Natural killer cell (primary cell): ENCODE results near the gene HS3ST3B1. TPM values are rescaled to one million over a fixed set of nuclear protein-coding genes. Genes with fewer than 3 reads are reported as not detected.

Experiments used
- ATAC-seq, 3 donors: fragments of 150-1000 bp in 2 of 3; fragments of 200-7000 bp in 1 of 3; cut with Tn5 transposase; 1 replicate in 1 of 3; 2 replicates in 2 of 3; pipeline ENCODE4 v1.10.0; 2021; ENCODE audit warnings: mild to moderate bottlenecking in 2 of 3, moderate library complexity in 2 of 3
- DNase-seq, 2 donors: peaks; one replicate each; pipeline versions ENCODE4 v3.0.0 to v3.0.0-alpha.2; 2013 to 2021; ENCODE audit warnings: mixed read lengths in 1 of 2
- H3K27ac ChIP-seq: one replicate; pipeline ENCODE4 v1.5.1; 2013; ENCODE audit warnings: mild to moderate bottlenecking, low read length
- H3K27me3 ChIP-seq: one replicate; pipeline ENCODE4 v1.6.1; 2013; ENCODE audit warnings: low read length; ENCODE audit not compliant: control insufficient read depth, insufficient read depth
- H3K36me3 ChIP-seq: one replicate; pipeline ENCODE4 v1.6.1; 2013; ENCODE audit warnings: low read length; ENCODE audit not compliant: control insufficient read depth, insufficient read depth
- H3K4me1 ChIP-seq: one replicate; pipeline ENCODE4 v1.6.1; 2013; ENCODE audit warnings: low read length; ENCODE audit not compliant: control insufficient read depth, insufficient read depth
- H3K4me3 ChIP-seq: one replicate; pipeline ENCODE4 v1.5.1; 2013; ENCODE audit warnings: low read length
- H3K9me3 ChIP-seq: one replicate; pipeline ENCODE4 v1.6.1; 2013; ENCODE audit warnings: low read length; ENCODE audit not compliant: control insufficient read depth, insufficient read depth
- H3K27ac Mint-ChIP-seq, 2 donors: one replicate each; pipeline ENCODE4 v1.8.0; 2022; ENCODE audit warnings: mild to moderate bottlenecking in 2 of 2, mixed read lengths in 2 of 2, moderate library complexity in 1 of 2
- H3K27me3 Mint-ChIP-seq, 2 donors: one replicate each; pipeline ENCODE4 v1.8.0; 2022; ENCODE audit warnings: low read depth in 2 of 2, mixed read lengths in 2 of 2
- H3K36me3 Mint-ChIP-seq: one replicate; pipeline ENCODE4 v1.8.0; 2022; ENCODE audit warnings: mixed read lengths
- H3K4me1 Mint-ChIP-seq, 2 donors: one replicate each; pipeline ENCODE4 v1.8.0; 2022; ENCODE audit warnings: mixed read lengths in 2 of 2
- H3K4me3 Mint-ChIP-seq: one replicate; pipeline ENCODE4 v1.8.0; 2022; ENCODE audit warnings: mild to moderate bottlenecking, moderate library complexity, mixed read lengths
- H3K9me3 Mint-ChIP-seq, 2 donors: one replicate each; pipeline ENCODE4 v1.8.0; 2022; ENCODE audit warnings: mixed read lengths in 2 of 2
- CTCF ChIP-seq: fragments of 200-600 bp; IDR thresholded peaks from one replicate; pipeline ENCODE4 v1.8.0; 2022; ENCODE audit warnings: antibody characterized with exemption
- WGBS: methylation state at CpG from one replicate; pipeline ENCODE4 v1.1.7; 2013; ENCODE audit warnings: missing lambda C conversion rate; ENCODE audit not compliant: insufficient coverage; 5-methylcytosine and 5-hydroxymethylcytosine counted together
- intact Hi-C: fragments of 100-400 bp; cut with micrococcal nuclease; formaldehyde crosslinking; loops from one replicate; pipeline ENCODE4 v1.14.2; 2022
- total RNA-seq, 4 donors: library from RNA; stranded (reverse); fragments of 120-200 nt in 1 of 4; gene quantifications; one replicate each; pipeline versions ENCODE4 v1.2.3 to v1.2.4, GENCODE V29; 2013 to 2022

Gene HS3ST3B1
- total RNA-seq, 3 donors from 2014 or later (not counting 1 experiment from before 2014, with no cell fraction given), result 14.1 to 18.6 (median 17.1) TPM

DNA sequence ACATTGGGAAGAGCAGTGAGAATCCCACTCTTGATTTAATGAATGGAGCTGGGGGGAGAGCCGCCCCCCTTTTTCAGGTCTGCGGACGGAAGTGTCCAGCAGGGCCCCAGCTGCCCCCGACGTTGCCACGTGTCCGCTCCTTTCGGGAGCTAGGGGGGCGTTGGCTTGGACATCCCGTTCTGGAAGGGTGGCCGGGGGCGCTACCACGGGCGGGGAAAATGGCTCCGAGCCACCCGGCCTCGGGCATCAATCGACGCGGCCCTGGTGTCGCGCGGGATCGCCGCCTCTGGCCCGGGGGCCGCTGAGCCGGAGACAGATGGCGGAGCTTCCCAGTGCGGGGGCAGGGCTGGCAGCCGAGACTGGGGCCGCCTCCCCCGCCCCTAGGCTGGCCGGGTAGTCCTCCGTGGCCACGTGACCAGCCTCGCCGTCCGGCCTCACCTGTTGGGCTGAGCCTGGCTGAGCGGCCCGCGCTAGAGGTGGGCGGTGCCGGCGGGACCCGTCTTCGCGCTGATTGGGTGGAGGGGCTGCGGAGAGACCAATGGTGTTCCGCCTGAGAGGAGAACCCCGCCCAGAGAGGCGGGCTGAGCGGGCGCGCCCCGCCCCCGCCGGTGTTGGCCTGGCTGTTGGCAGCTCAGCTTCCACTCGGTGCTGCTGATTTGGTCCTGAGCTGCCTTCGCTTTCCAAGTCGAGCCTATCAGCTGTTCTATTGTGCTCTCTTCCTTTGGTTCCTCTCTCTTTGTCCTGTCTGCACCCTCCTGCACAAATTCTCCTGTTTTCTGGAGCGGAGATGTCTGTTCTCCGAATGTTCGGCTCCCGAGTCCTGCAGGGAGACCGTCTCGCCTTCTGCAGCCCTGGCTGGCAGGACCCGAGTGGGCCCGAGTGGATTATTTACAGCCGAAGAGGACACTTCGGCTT, 8.3 kb downstream of the HS3ST3B1 start:
- H3K4me1 Mint-ChIP-seq, result peaks cover 62 to 66% of the 10 kb centered on the region in 2 donors
- DNase-seq (peak; percentile 92 to 95), ATAC-seq (peak; percentile 98 to 99 (median 99))
- H3K27me3 Mint-ChIP-seq, result no peaks in the 10 kb centered on the region
- intact Hi-C loops, result loop anchor here (5.0 to 10.0 kb wide), 2 partner anchors 246 to 618 kb away; no protein-coding TSS in a partner anchor
- H3K4me3 ChIP-seq, result peak overlapping the region; percentile 17
- H3K27ac Mint-ChIP-seq, result peak overlapping the region; percentile 69 to 82
- no peaks in the 10 kb centered on the region for H3K9me3 Mint-ChIP-seq
- no peaks in the 10 kb centered on the region for H3K27me3 ChIP-seq
- WGBS, result 16% methylated on average over 71 of the region's 71 CpGs
- no peaks in the 10 kb centered on the region for H3K36me3 Mint-ChIP-seq
- peaks cover 38% of the 10 kb centered on the region for H3K4me1 ChIP-seq
- H3K36me3 ChIP-seq, result no peaks in the 10 kb centered on the region
- H3K9me3 ChIP-seq, result no peaks in the 10 kb centered on the region
- peak overlapping the region; percentile 85 for H3K4me3 Mint-ChIP-seq
- H3K27ac ChIP-seq, result no peak overlapping the region
- TF ChIP-seq CTCF, result no peak

GRCh38 chr17:14310101-14310500, 9.2 kb downstream of the HS3ST3B1 start:
- ATAC-seq (no peak), DNase-seq (no peak)
- H3K27ac Mint-ChIP-seq, result peak overlapping the region in 1 of 2 donors; percentile 27
- no peaks in the 10 kb centered on the region for H3K9me3 ChIP-seq
- no peaks in the 10 kb centered on the region for H3K27me3 ChIP-seq
- H3K9me3 Mint-ChIP-seq, result no peaks in the 10 kb centered on the region
- no peak for TF ChIP-seq CTCF
- intact Hi-C loops, result no loop called here
- H3K27ac ChIP-seq, result no peak overlapping the region
- WGBS, result 96% methylated on average over 13 of the region's 13 CpGs
- peak overlapping the region; percentile 73 for H3K4me3 Mint-ChIP-seq
- peaks cover 61 to 64% of the 10 kb centered on the region in 2 donors for H3K4me1 Mint-ChIP-seq
- no peak overlapping the region for H3K4me3 ChIP-seq
- H3K4me1 ChIP-seq, result peaks cover 30% of the 10 kb centered on the region
- no peaks in the 10 kb centered on the region for H3K36me3 Mint-ChIP-seq
- H3K36me3 ChIP-seq, result no peaks in the 10 kb centered on the region
- H3K27me3 Mint-ChIP-seq, result no peaks in the 10 kb centered on the region

DNA sequence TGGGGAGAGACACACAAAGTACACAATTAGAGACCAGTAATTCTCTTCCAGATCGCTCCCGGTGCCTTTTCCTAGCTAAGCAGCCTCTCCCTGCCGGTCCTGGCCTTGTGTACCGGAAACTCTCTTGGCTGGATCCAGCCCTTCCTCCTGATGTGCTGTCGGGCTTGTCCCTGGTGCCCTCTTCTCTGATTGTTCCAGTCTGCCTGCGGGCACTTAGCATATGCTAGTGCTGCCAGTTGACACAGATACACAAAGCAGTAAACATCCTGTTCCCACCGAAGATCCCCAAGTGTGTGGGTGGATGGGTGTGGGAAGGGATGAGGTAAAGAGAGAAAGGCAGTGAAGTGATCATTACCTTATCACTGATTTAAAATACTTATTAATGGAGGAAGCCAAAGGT, 9.7 kb downstream of the HS3ST3B1 start:
- 87% methylated on average over 6 of the region's 7 CpGs for WGBS
- H3K27ac Mint-ChIP-seq, result peak overlapping the region in 1 of 2 donors; percentile 27
- intact Hi-C loops, result no loop called here
- no peak for TF ChIP-seq CTCF
- Histone ChIP-seq H3K27ac (no peak overlapping the region), H3K4me3 (no peak overlapping the region), H3K36me3 (no peaks in the 10 kb centered on the region), H3K27me3 (no peaks in the 10 kb centered on the region), H3K9me3 (no peaks in the 10 kb centered on the region), H3K4me1 (peaks cover 30% of the 10 kb centered on the region)
- H3K36me3 Mint-ChIP-seq, result no peaks in the 10 kb centered on the region
- H3K9me3 Mint-ChIP-seq, result no peaks in the 10 kb centered on the region
- ATAC-seq (no peak), DNase-seq (no peak)
- no peaks in the 10 kb centered on the region for H3K27me3 Mint-ChIP-seq
- H3K4me1 Mint-ChIP-seq, result peaks cover 59 to 61% of the 10 kb centered on the region in 2 donors
- H3K4me3 Mint-ChIP-seq, result peak overlapping the region; percentile 73
